Nephron progenitor cell (in vitro differentiated cells): ENCODE data around the gene SLC25A4.
A peak's percentile ranks its signal among the peaks of the same experiment; 100 is the strongest.

Experiments
- DNase-seq: peaks from one replicate; pipeline ENCODE4 v3.0.0; 2021
- H3K27ac Mint-ChIP-seq: 2 replicates; pipeline ENCODE4 v1.8.0; 2021; ENCODE audit warnings: mild to moderate bottlenecking, moderate library complexity, mixed read lengths
- H3K27me3 Mint-ChIP-seq: 2 replicates; pipeline ENCODE4 v1.8.0; 2021; ENCODE audit warnings: mild to moderate bottlenecking, low read depth, mixed read lengths; ENCODE audit not compliant: poor library complexity
- H3K36me3 Mint-ChIP-seq: 2 replicates; pipeline ENCODE4 v1.8.0; 2021; ENCODE audit warnings: low read depth, mixed read lengths
- H3K4me1 Mint-ChIP-seq: 2 replicates; pipeline ENCODE4 v1.8.0; 2021; ENCODE audit warnings: mixed read lengths
- H3K4me3 Mint-ChIP-seq: 2 replicates; pipeline ENCODE4 v1.8.0; 2021; ENCODE audit warnings: mild to moderate bottlenecking, moderate library complexity, mixed read lengths
- H3K9me3 Mint-ChIP-seq: 2 replicates; pipeline ENCODE4 v1.8.0; 2021; ENCODE audit warnings: mild to moderate bottlenecking, moderate library complexity, mixed read lengths
- CTCF ChIP-seq: fragments of 200-600 bp; sonication (generic); IDR thresholded peaks from 2 replicates; pipeline ENCODE4 v1.5.0; 2021; ENCODE audit warnings: antibody characterized with exemption

Gene SLC25A4

GRCh38 chr4:185122681-185123345 lies 20.3 kb upstream of the SLC25A4 start:
- H3K27ac Mint-ChIP-seq: no peak overlapping the region
- DNase-seq: no peak
- H3K27me3 Mint-ChIP-seq: peaks cover 33% of the 10 kb centered on the region
- H3K4me3 Mint-ChIP-seq: no peak overlapping the region
- no peaks in the 10 kb centered on the region for H3K36me3 Mint-ChIP-seq
- peaks cover 40% of the 10 kb centered on the region for H3K4me1 Mint-ChIP-seq
- H3K9me3 Mint-ChIP-seq: peaks cover 4% of the 10 kb centered on the region
- no peak for TF ChIP-seq CTCF

- Mint-ChIP-seq H3K27me3 (peaks cover 45% of the 10 kb centered on the region), H3K4me3 (no peak overlapping the region)
These were observed 19.1 kb upstream of the SLC25A4 start for GRCh38 chr4:185124006-185124405.

GRCh38 chr4:185127021-185127925 lies 15.8 kb upstream of the SLC25A4 start:
- Mint-ChIP-seq H3K9me3 (peaks cover 8% of the 10 kb centered on the region), H3K27me3 (peaks cover 60% of the 10 kb centered on the region), H3K4me1 (peaks cover 6% of the 10 kb centered on the region), H3K36me3 (no peaks in the 10 kb centered on the region), H3K27ac (no peak overlapping the region), H3K4me3 (peak overlapping the region; percentile 82)
- DNase-seq: peak; percentile 62
- no peak for TF ChIP-seq CTCF

More at GRCh38 chr4:185124006-185124405, 19.1 kb upstream of the SLC25A4 start:
- DNase-seq: no peak
- peaks cover 4% of the 10 kb centered on the region for H3K9me3 Mint-ChIP-seq
- TF ChIP-seq CTCF: no peak
- no peak overlapping the region for H3K27ac Mint-ChIP-seq
- peaks cover 28% of the 10 kb centered on the region for H3K4me1 Mint-ChIP-seq
- H3K36me3 Mint-ChIP-seq: no peaks in the 10 kb centered on the region

- H3K36me3 Mint-ChIP-seq: no peaks in the 10 kb centered on the region
- peaks cover 59% of the 10 kb centered on the region for H3K27me3 Mint-ChIP-seq
- peak; percentile 34 for TF ChIP-seq CTCF
- H3K9me3 Mint-ChIP-seq: peaks cover 8% of the 10 kb centered on the region
- no peak overlapping the region for H3K27ac Mint-ChIP-seq
- peaks cover 2% of the 10 kb centered on the region for H3K4me1 Mint-ChIP-seq
- peak; percentile 62 for DNase-seq
- peak overlapping the region; percentile 82 for H3K4me3 Mint-ChIP-seq
These were observed 14.6 kb upstream of the SLC25A4 start for GRCh38 chr4:185128272-185129119.

GRCh38 chr4:185134307-185134869 lies 8.7 kb upstream of the SLC25A4 start:
- Mint-ChIP-seq H3K27me3 (peaks cover 31% of the 10 kb centered on the region), H3K4me1 (no peaks in the 10 kb centered on the region), H3K4me3 (no peak overlapping the region), H3K9me3 (peaks cover 4% of the 10 kb centered on the region), H3K36me3 (no peaks in the 10 kb centered on the region), H3K27ac (no peak overlapping the region)
- peak; percentile 76 for TF ChIP-seq CTCF
- no peak for DNase-seq
